Panc1 (cell line): ENCODE data around the gene TIAL1. TPM values are rescaled to one million over a fixed set of nuclear protein-coding genes. Genes with fewer than 3 reads are reported as not detected.
"Not testable (repeated sequence)": the region's sequence is repeated elsewhere in the genome, so short reads cannot be mapped to it uniquely, and the experiment has no call there.

Source experiments
- ATAC-seq: fragments of 200-7000 bp; cut with Tn5 transposase; 2 replicates; pipeline ENCODE4 v1.9.1; 2020; ENCODE audit warnings: mild to moderate bottlenecking, moderate library complexity
- BruUV-seq: library from RNA; stranded (reverse); fragments of 400-500 nt; replicated peaks from 2 replicates; lab custom pipeline; 2021; lab: Mats Ljungman, UMichigan
- CTCF ChIA-PET: fragments of 300-600 bp; sonication (Branson Sonifier 250); formaldehyde crosslinking; loops from one replicate; lab custom pipeline; 2022; ENCODE audit warnings: antibody characterized with exemption; lab: Charles Lee
- POLR2A ChIA-PET: fragments of 300-600 bp; sonication (Branson Sonifier 250); formaldehyde crosslinking; loops from one replicate; lab custom pipeline; 2022; ENCODE audit warnings: antibody characterized with exemption; lab: Charles Lee
- DNase-seq: peaks from one replicate; pipeline ENCODE4 v3.0.0-alpha.2; 2010; ENCODE audit warnings: low read depth, low spot score
- H3K27ac ChIP-seq: 2 replicates; pipeline ENCODE4 v1.5.1; 2011; ENCODE audit warnings: mild to moderate bottlenecking, low read length, inconsistent platforms
- H3K27me3 ChIP-seq: fragments of 200-500 bp; sonication (Bioruptor generic); 2 replicates; pipeline ENCODE4 v1.6.0; 2014; ENCODE audit warnings: low read length, inconsistent platforms; ENCODE audit not compliant: control insufficient read depth, insufficient read depth
- H3K36me3 ChIP-seq: fragments of 200-500 bp; sonication (Bioruptor generic); 2 replicates; pipeline ENCODE4 v1.5.1; 2014; ENCODE audit warnings: inconsistent platforms, mild to moderate bottlenecking, low read length, moderate library complexity; ENCODE audit not compliant: control insufficient read depth, insufficient read depth
- H3K4me1 ChIP-seq: 2 replicates; pipeline ENCODE4 v1.5.1; 2011; ENCODE audit warnings: inconsistent platforms, mild to moderate bottlenecking, low read length, moderate library complexity; ENCODE audit not compliant: control insufficient read depth, insufficient read depth
- H3K4me3 ChIP-seq, 2 experiments: 2 replicates each; pipeline ENCODE4 v1.5.1; 2011 to 2012; ENCODE audit warnings: low read depth in 2 of 2, low read length in 2 of 2, mild to moderate bottlenecking in 2 of 2, inconsistent platforms in 1 of 2, moderate library complexity in 1 of 2
- H3K9me3 ChIP-seq: fragments of 200-500 bp; sonication (Bioruptor generic); 2 replicates; pipeline ENCODE4 v1.5.1; 2014; ENCODE audit warnings: low read depth, mild to moderate bottlenecking, inconsistent platforms, low read length, moderate library complexity; ENCODE audit not compliant: control insufficient read depth, insufficient read depth
- POLR2AphosphoS5 ChIP-seq: IDR thresholded peaks from 2 replicates; pipeline ENCODE4 v1.6.1; 2012; ENCODE audit warnings: mild to moderate bottlenecking, low read depth, low read length, moderate library complexity
- SIN3A ChIP-seq: IDR thresholded peaks from 2 replicates; pipeline ENCODE4 v1.6.1; 2012; ENCODE audit warnings: low read depth, mild to moderate bottlenecking, low read length, moderate library complexity, borderline replicate concordance; ENCODE audit not compliant: insufficient read depth
- TCF7L2 ChIP-seq: IDR thresholded peaks from 2 replicates; pipeline ENCODE4 v1.6.1; 2011; ENCODE audit warnings: mild to moderate bottlenecking, low read depth, low read length, inconsistent platforms
- in situ Hi-C: cut with HindIII; loops from 2 replicates; pipeline ENCODE4 v1.10.0; 2016; ENCODE audit warnings: low sequenced_read_pairs, low pct_unique_long_range_greater_than_20kb
- intact Hi-C: fragments of 100-400 bp; cut with micrococcal nuclease; formaldehyde crosslinking; loops from one replicate; pipeline ENCODE4 v1.10.0; 2022; ENCODE audit not compliant: unreplicated experiment
- total RNA-seq: library from RNA; stranded (reverse); gene quantifications from one replicate; pipeline ENCODE4 v1.2.1, GENCODE V29; 2021; ENCODE audit not compliant: unreplicated experiment
- TF ChIP-seq, protein P1 (sequence below): fragments of 450-650 bp; IDR thresholded peaks from 2 replicates; pipeline ENCODE4 v1.5.1; 2017; ENCODE audit warnings: mild to moderate bottlenecking
- TF ChIP-seq, protein P2 (sequence below), 2 experiments: IDR thresholded peaks; 2 replicates each; pipeline ENCODE4 v1.6.1; 2011 to 2012; ENCODE audit warnings: low read depth in 2 of 2, control low read depth in 1 of 2, low read length in 1 of 2, mild to moderate bottlenecking in 1 of 2, moderate library complexity in 1 of 2; ENCODE audit not compliant: insufficient read depth in 1 of 2

Gene TIAL1
- total RNA-seq, 1 experiment from 2014 or later: 236 TPM

DNA sequence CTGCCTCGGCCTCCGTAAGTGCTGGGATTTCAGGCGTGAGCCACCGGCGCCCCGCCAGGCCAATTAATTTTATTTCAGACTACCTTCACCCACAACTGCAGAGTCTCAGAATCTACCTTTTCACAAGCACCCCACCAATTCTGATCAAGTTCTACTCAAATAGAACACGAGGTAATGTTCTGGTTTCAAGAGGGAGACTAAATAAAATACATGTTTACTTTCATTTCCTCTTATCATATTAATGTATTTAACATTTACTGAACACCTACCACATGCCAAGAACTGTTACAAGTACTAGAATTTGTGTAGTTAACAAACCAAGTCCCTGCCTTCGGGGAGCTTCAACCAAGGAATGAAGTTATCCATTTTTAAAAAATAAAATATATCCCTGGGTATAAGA is 28.8 kb downstream of the TIAL1 start:
- H3K4me3 ChIP-seq: no peak overlapping the region
- POLR2A ChIA-PET: interaction anchor here (0.7 kb wide), 1 partner anchor 101 kb away, joined by 8 read pairs; no protein-coding TSS in a partner anchor
- DNase-seq (no peak), ATAC-seq (no peak)
- in situ Hi-C loops (no loop called here), intact Hi-C loops (no loop called here)
- no TSS peak for BruUV-seq
- CTCF ChIA-PET: interaction anchor here (1.0 kb wide), 1 partner anchor 368 kb away, joined by 3 read pairs; no protein-coding TSS in a partner anchor
- H3K9me3 ChIP-seq: no peaks in the 10 kb centered on the region
- no peaks in the 10 kb centered on the region for H3K36me3 ChIP-seq
- H3K27ac ChIP-seq: no peak overlapping the region
- TF ChIP-seq, protein P1, sequence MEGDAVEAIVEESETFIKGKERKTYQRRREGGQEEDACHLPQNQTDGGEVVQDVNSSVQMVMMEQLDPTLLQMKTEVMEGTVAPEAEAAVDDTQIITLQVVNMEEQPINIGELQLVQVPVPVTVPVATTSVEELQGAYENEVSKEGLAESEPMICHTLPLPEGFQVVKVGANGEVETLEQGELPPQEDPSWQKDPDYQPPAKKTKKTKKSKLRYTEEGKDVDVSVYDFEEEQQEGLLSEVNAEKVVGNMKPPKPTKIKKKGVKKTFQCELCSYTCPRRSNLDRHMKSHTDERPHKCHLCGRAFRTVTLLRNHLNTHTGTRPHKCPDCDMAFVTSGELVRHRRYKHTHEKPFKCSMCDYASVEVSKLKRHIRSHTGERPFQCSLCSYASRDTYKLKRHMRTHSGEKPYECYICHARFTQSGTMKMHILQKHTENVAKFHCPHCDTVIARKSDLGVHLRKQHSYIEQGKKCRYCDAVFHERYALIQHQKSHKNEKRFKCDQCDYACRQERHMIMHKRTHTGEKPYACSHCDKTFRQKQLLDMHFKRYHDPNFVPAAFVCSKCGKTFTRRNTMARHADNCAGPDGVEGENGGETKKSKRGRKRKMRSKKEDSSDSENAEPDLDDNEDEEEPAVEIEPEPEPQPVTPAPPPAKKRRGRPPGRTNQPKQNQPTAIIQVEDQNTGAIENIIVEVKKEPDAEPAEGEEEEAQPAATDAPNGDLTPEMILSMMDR: no peak
- no peak for TF ChIP-seq POLR2AphosphoS5
- TF ChIP-seq, protein P2, sequence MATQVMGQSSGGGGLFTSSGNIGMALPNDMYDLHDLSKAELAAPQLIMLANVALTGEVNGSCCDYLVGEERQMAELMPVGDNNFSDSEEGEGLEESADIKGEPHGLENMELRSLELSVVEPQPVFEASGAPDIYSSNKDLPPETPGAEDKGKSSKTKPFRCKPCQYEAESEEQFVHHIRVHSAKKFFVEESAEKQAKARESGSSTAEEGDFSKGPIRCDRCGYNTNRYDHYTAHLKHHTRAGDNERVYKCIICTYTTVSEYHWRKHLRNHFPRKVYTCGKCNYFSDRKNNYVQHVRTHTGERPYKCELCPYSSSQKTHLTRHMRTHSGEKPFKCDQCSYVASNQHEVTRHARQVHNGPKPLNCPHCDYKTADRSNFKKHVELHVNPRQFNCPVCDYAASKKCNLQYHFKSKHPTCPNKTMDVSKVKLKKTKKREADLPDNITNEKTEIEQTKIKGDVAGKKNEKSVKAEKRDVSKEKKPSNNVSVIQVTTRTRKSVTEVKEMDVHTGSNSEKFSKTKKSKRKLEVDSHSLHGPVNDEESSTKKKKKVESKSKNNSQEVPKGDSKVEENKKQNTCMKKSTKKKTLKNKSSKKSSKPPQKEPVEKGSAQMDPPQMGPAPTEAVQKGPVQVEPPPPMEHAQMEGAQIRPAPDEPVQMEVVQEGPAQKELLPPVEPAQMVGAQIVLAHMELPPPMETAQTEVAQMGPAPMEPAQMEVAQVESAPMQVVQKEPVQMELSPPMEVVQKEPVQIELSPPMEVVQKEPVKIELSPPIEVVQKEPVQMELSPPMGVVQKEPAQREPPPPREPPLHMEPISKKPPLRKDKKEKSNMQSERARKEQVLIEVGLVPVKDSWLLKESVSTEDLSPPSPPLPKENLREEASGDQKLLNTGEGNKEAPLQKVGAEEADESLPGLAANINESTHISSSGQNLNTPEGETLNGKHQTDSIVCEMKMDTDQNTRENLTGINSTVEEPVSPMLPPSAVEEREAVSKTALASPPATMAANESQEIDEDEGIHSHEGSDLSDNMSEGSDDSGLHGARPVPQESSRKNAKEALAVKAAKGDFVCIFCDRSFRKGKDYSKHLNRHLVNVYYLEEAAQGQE (IDR thresholded peaks at IDR 0.05; ENCODE audit: insufficient read depth in 1 of 2, low read depth in 2 of 2, low read length in 1 of 2): no peak
- no peak for TF ChIP-seq SIN3A
- TF ChIP-seq TCF7L2: no peak
- H3K27me3 ChIP-seq: no peaks in the 10 kb centered on the region
- no peaks in the 10 kb centered on the region for H3K4me1 ChIP-seq

DNA sequence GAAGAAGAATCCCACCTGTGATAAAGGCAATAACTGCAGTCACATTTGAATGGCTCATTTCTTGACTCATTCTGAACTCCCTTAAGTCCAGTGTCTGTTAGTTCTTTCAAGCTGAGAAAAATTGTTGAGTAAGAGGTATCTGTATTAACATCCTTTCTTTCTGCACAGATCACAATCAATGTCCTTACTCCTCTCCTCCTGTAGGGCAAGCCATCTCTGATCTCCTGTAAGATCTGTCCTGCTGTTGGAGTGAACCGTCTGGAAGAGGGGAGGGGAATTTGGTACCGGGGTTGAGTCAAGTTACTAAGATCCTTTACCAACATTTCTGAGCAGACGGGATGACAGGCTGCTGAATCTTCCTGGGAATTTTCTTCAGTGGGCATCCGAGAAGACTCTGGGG is 34.7 kb downstream of the TIAL1 start:
- Histone ChIP-seq H3K4me1 (no peaks in the 10 kb centered on the region), H3K36me3 (no peaks in the 10 kb centered on the region), H3K27ac (no peak overlapping the region), H3K9me3 (no peaks in the 10 kb centered on the region), H3K27me3 (no peaks in the 10 kb centered on the region), H3K4me3 (no peak overlapping the region)
- DNase-seq (no peak), ATAC-seq (no peak)
- ChIA-PET CTCF (no interaction called here), POLR2A (no interaction called here)
- in situ Hi-C loops: no loop called here
- BruUV-seq: no TSS peak
- TF ChIP-seq SIN3A: no peak
- TF ChIP-seq, protein P1: no peak
- TF ChIP-seq TCF7L2: no peak
- no peak for TF ChIP-seq POLR2AphosphoS5
- TF ChIP-seq, protein P2 (IDR thresholded peaks at IDR 0.05; ENCODE audit: insufficient read depth in 1 of 2, low read depth in 2 of 2, low read length in 1 of 2): no peak
- intact Hi-C loops: no loop called here

DNA sequence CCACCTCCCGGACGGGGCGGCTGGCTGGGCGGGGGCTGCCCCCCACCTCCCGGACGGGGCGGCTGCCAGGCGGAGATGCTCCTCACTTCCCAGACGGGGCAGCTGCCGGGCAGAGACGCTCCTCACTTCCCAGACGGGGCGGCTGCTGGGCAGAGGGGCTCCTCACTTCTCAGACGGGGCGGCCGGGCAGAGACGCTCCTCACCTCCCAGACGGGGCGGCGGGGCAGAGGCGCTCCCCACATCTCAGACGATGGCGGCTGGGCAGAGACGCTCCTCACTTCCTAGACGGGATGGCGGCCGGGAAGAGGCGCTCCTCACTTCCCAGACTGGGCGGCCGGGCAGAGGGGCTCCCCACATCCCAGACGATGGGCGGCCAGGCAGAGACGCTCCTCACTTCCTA is 37.3 kb downstream of the TIAL1 start:
- H3K27me3 ChIP-seq, DNase-seq, in situ Hi-C loops, H3K4me1 ChIP-seq, BruUV-seq, ATAC-seq, intact Hi-C loops, H3K9me3 ChIP-seq, H3K4me3 ChIP-seq, H3K27ac ChIP-seq, H3K36me3 ChIP-seq, POLR2A ChIA-PET: not testable (repeated sequence)
- CTCF ChIA-PET: interaction anchor here (0.7 kb wide), 1 partner anchor 31 kb away, joined by 3 read pairs; no protein-coding TSS in a partner anchor
